ENCODE data around the gene INPP5A.

INPP5A gene

GRCh38 chr10:132517951-132518521, 19.6 kb upstream of the INPP5A start:
- in situ Hi-C loops (cut with MboI; ENCODE audit: low sequenced_read_pairs): no loop called here

- in situ Hi-C loops (cut with MboI; ENCODE audit: low sequenced_read_pairs): no loop called here
Measured at GRCh38 chr10:132518572-132519381, 18.8 kb upstream of the INPP5A start.

- in situ Hi-C loops (cut with MboI; ENCODE audit: low sequenced_read_pairs): no loop called here
Measured at GRCh38 chr10:132519382-132520176, 18.0 kb upstream of the INPP5A start.

GRCh38 chr10:132520177-132520811, 17.3 kb upstream of the INPP5A start:
- in situ Hi-C loops (cut with MboI; ENCODE audit: low sequenced_read_pairs): no loop called here

GRCh38 chr10:132521041-132521465, 16.5 kb upstream of the INPP5A start:
- in situ Hi-C loops (cut with MboI; ENCODE audit: low sequenced_read_pairs): no loop called here

GRCh38 chr10:132521466-132522102, 16.0 kb upstream of the INPP5A start:
- in situ Hi-C loops (cut with MboI; ENCODE audit: low sequenced_read_pairs): no loop called here

GRCh38 chr10:132522521-132523411, 14.8 kb upstream of the INPP5A start:
- in situ Hi-C loops (cut with MboI; ENCODE audit: low sequenced_read_pairs): no loop called here

- in situ Hi-C loops (cut with MboI; ENCODE audit: low sequenced_read_pairs): no loop called here
Measured at GRCh38 chr10:132523561-132524442, 13.8 kb upstream of the INPP5A start.

- in situ Hi-C loops (cut with MboI; ENCODE audit: low sequenced_read_pairs): no loop called here
Measured at GRCh38 chr10:132524443-132525285, 12.9 kb upstream of the INPP5A start.

GRCh38 chr10:132526676-132527075, 10.9 kb upstream of the INPP5A start:
- in situ Hi-C loops (cut with MboI; ENCODE audit: low sequenced_read_pairs): no loop called here

GRCh38 chr10:132527339-132528063, 10.1 kb upstream of the INPP5A start:
- in situ Hi-C loops (cut with MboI; ENCODE audit: low sequenced_read_pairs): no loop called here

GRCh38 chr10:132528064-132528691, 9.4 kb upstream of the INPP5A start:
- in situ Hi-C loops (cut with MboI; ENCODE audit: low sequenced_read_pairs): no loop called here

- in situ Hi-C loops (cut with MboI; ENCODE audit: low sequenced_read_pairs): no loop called here
Measured at GRCh38 chr10:132532179-132532578, 5.4 kb upstream of the INPP5A start.

GRCh38 chr10:132532749-132533560, 4.6 kb upstream of the INPP5A start:
- in situ Hi-C loops (cut with MboI; ENCODE audit: low sequenced_read_pairs): no loop called here

GRCh38 chr10:132533571-132534260, 3.9 kb upstream of the INPP5A start:
- in situ Hi-C loops (cut with MboI; ENCODE audit: low sequenced_read_pairs): no loop called here

All from HL-60/S4 treated with phorbol 12-myristate 13-acetate at 8.2 ng/mL for 4 days and 3 days (cell line).